GM20000 (cell line): ENCODE measurements around the gene RASA3.

ENCODE experiments used
- DNase-seq: peaks from one replicate; pipeline ENCODE4 v3.0.0; 2012; ENCODE audit warnings: low spot score
- CTCF ChIP-seq: IDR thresholded peaks from 2 replicates; pipeline ENCODE4 v1.5.1; 2012; ENCODE audit warnings: mild to moderate bottlenecking, control low read depth; ENCODE audit errors: extremely low read depth, missing control alignments

RASA3 gene

GRCh38 chr13:114009590-114010400 is 122.6 kb downstream of the RASA3 start:
- no peak for TF ChIP-seq CTCF
- DNase-seq, result no peak

- DNase-seq, result no peak
- no peak for TF ChIP-seq CTCF
Observed at GRCh38 chr13:114008964-114009589, 123.3 kb downstream of the RASA3 start.

- no peak for TF ChIP-seq CTCF
- DNase-seq, result no peak
Observed at GRCh38 chr13:114007566-114007965, 124.9 kb downstream of the RASA3 start.

GRCh38 chr13:114005206-114005724 is 127.2 kb downstream of the RASA3 start:
- TF ChIP-seq CTCF, result no peak
- no peak for DNase-seq

- no peak for TF ChIP-seq CTCF
- no peak for DNase-seq
Observed at GRCh38 chr13:114004420-114005205, 127.8 kb downstream of the RASA3 start.

GRCh38 chr13:114002771-114003321 is 129.6 kb downstream of the RASA3 start:
- no peak for DNase-seq
- TF ChIP-seq CTCF, result no peak
